CD4-positive, alpha-beta T cell treated with Interleukin-6 at 100 ng/mL for 8 hours (primary cell): ENCODE results near the gene CES2.
"Not testable (repeated sequence)": the region's sequence is repeated elsewhere in the genome, so short reads cannot be mapped to it uniquely, and the experiment has no call there.

Source experiments
- DNase-seq: peaks from one replicate; pipeline ENCODE4 v3.0.0-alpha.2; 2020; ENCODE audit warnings: mixed read lengths, low spot score

The CES2 gene

DNA sequence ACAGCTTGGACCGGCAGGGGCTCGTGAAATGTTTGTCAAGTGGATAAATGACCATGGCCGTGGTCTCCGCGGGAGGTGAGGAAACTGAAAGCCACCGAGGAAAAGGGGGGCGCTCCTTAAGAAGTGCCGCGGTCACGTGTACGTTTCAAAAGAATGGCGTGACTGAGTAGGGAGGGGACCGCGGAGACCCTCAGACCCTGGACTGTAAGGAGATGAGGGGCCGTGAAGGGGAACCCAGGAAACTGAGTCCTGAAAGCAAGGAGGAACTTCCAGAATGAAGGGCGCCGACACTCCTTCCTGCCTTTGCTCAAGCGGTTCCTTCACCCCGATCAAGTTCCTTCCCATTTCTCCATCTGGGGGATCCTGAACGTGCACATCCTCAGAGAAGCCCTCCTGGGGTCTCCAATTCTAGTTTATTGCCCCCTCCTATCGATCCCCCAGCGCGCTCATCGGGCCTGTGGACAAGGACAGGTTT, 440 bp upstream of the CES2 start:
- not testable (repeated sequence) for DNase-seq

DNA sequence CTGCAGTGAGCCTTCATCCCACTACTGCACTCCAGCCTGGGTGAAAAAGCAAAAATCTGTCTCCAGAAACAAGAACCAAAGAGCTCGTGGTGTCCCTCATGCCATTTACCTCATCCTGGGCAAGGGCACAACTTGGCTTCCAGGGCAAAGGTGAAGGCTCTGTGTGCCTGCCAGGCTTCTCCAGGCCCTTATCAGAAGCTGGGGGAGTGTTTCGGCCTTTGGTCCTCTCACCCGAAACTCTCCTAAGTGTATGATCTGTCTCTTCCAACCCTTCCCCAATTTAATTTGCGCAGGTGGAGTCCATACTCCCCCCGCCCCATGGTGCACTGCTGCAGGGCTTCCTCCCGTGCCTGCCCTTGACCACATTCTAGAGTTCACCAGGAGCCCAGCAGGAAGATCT, 1.1 kb downstream of the CES2 start:
- DNase-seq: no peak

DNA sequence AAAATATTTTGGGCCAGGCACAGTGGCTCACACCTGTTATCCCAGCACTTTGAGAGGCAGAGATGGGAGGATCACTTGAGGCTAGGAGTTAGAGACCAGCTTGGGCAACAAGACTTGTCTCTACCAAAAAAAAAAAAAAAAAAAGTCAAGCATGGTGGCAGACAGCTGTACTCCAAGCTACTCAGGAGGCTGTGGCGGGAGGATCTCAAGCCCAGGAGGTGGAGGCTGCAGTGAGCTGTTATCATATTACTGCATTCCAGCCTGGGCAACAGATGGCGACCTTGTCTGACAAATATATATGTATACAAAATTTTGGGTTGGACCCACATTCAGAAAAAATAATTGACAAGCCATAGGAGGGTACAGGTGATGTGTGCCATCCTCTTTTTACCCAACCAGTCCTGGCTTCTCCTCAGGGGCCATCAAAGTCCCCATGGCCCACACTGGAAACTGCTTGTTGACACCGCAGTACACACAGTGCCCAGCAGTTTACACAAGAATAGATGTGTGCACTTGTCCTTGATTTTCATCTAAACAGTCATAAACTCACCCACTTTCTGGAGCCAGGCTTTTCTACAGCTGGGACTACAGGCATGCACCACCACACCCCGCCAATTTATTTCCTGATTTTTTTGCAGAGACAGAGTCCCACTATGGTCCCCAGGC, 1.7 kb downstream of the CES2 start:
- no peak for DNase-seq

GRCh38 chr16:66937725-66938337, 2.5 kb downstream of the CES2 start:
- DNase-seq: no peak

DNA sequence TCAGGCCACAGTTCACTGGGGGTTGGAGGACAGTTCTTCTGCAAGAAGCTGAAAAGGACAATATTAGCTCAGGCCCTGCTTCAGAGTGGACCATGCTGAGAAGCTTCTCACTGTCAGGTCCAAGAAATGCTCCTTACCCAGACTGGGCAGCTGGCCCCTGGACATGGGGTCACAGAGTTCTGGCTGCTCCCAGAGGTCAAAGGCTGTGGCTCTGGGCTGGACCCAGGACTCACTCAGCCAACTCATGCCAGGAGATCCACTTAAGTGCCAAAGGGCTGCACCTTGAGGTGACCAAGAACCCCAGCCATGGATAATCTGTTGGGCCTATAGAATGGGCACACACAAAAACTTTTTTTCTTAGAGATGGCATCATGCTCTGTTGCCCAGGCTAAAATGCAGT, 4.0 kb downstream of the CES2 start:
- no peak for DNase-seq

- DNase-seq: no peak
Measured at GRCh38 chr16:66940236-66940635, 4.9 kb downstream of the CES2 start.

GRCh38 chr16:66942981-66943380, 7.7 kb downstream of the CES2 start:
- DNase-seq: no peak

- no peak for DNase-seq
Measured at GRCh38 chr16:66943426-66944053, 8.2 kb downstream of the CES2 start.

GRCh38 chr16:66944054-66944441, 8.7 kb downstream of the CES2 start:
- no peak for DNase-seq

GRCh38 chr16:66944971-66945370, 9.7 kb downstream of the CES2 start:
- not testable (repeated sequence) for DNase-seq

- DNase-seq: no peak
Measured at GRCh38 chr16:66945939-66946338, 10.6 kb downstream of the CES2 start.

DNA sequence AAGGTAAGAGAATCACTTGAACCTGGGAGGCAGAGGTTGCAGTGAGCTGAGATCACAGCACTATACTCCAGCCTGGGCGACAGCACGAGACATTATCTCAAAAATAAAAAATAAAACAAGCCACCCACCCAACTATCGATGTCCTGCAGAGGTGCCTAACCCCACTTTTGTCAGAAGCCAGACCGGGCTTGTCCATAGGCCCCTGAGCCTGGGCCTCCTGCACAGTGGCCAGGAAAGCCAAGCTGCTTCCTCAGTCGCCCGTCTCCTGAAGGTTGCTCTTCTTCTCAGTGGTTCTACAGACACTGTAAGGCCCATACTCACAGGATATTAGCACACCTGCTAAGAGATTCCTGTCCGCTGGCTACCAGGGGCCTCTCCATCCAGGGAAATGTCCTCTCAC, 11.2 kb downstream of the CES2 start:
- DNase-seq: no peak

DNA sequence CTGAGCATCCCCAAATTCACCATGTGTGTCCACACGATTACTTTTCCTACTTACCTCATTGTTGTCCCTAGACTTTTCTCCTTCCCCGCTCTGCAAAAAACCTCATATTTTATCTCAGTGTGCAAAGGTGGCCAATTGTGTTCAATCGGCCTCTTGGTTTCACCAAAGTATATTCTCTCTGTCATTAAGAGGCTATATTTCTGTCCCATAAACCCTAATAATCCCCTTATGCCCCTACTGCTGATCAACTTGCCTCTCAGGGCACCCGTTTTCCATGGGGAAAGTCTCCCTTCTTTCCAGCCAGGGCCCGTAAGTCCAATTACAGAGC, 11.6 kb downstream of the CES2 start:
- no peak for DNase-seq

DNA sequence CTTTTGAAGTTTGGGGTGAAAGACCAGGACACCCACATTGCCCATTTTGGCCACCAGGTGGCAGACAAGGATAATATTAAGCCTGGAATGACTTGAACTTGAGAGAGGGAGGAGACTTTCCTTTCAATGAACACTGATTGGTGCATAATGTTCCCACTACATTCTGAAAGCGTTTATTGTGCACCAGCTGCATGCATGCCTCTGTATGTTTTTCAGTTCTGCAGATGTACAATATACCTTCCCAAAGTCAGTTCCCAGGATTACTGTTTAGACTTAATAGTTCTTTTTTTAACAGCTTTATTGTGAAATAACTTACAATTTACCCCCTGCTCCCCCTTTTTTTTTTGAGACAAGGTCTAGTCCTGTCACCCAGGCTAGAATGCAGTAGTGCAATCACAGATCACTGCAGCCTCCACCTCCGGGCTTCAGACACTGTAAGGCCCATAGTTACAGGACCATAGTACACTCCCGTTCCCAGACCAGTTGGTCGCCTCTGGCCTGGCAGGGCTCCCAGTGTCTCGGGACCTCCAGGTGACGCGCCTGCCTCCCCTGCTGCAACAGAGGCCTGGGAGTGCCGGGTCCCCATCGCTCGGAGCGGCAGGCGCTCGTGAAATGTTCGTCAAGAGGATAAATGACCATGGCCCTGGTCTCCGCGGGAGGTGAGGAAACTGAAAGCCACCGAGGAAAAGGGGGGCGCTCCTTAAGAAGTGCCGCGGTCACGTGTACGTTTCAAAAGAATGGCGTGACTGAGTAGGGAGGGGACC, 12.2 kb downstream of the CES2 start:
- DNase-seq: peak; percentile 81

DNA sequence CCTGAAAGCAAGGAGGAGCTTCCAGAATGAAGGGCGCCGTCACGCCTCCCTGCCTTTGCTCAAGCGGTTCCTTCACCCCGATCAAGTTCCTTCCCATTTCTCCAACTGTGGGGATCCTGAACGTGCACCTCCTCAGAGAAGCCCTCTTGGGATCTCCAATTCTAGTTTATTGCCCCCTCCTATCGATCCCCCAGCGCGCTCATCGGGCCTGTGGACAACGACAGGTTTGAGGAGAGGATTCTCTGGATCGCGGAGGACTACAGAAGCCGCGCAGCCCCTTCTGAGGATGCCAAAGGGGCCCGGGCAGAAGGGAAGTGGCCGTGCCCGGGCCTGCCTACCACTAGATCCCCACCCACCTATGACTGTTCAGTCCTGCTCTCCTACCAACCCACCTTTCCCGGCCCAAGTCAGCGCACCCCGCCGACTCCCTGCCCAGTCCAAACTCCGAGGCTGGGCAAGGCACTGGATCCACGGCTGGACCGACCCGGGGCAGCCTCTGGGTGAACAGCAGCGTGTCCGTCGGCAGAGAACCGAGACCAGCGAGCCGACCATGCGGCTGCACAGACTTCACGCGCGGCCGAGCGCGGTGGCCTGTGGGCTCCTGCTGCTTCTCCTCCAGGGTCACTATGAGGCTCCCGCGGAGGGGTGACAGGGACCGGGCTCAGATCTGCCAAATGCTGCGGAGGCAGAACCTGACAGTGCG, 13.0 kb downstream of the CES2 start:
- DNase-seq: no peak

- no peak for DNase-seq
Measured at GRCh38 chr16:66948837-66949225, 13.5 kb downstream of the CES2 start.

DNA sequence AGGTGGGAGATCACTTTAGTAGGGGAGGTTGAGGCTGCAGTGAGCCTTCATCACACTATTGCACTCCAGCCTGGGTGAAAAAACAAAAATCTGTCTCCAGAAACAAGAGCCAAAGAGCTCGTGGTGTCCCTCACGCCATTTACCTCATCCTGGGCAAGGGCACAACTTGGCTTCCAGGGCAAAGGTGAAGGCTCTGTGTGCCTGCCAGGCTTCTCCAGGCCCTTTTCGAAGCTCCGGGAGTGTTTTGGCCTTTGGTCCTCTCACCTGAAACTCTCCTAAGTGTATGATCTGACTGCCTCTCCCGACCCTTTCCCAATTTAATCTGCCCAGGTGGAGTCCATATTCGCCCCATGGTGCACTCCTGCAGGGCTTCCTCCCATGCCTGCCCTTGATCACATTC, 14.2 kb downstream of the CES2 start:
- DNase-seq: no peak

GRCh38 chr16:66950437-66950836, 15.1 kb downstream of the CES2 start:
- DNase-seq: no peak

- no peak for DNase-seq
Measured at GRCh38 chr16:66950971-66951790, 15.9 kb downstream of the CES2 start.

DNA sequence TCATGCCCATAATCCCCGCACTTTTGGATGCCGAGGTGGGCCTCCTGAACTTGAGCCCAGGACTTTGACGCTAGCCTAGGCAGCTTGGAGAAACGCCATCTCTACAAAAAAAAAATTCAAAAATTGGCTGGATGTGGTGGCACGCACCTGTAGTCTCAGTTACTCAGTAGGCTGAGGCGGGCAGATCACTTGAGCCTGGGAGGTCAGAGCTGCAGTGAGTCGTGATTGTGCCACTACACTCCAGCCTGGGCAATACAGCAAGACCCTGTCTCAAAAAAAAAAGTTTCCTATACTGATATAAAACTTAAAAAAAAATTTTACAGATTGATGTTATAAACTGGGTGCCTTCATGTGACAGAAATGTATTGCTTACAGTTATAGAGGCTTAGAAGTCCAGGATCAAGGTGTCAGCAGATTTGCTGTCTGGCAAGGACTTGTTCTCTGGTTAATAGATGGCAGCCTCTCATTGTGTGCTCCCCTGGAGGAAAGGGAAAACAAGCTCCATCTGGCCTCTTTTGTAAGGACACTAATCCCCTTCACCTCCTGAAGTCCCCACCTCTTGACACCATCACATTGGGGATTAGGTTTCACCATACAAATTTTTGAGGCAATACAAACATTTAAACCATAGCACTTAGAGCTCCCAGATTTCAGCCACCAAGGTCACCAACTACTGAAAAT, 17.3 kb downstream of the CES2 start:
- no peak for DNase-seq
